Body of pancreas (tissue), 4 donors: Measurements from ENCODE around the gene LYST.

Experiments
- POLR2A ChIP-seq, 3 donors: fragments of 450-650 bp; IDR thresholded peaks; one replicate each; pipeline ENCODE4 v1.6.1; 2016; ENCODE audit warnings: antibody characterized with exemption in 3 of 3, mild to moderate bottlenecking in 2 of 3
- TF ChIP-seq, protein P1 (sequence below), 7 experiments: fragments of 450-650 bp in 4 of 7; fragments of 200-600 bp in 3 of 7; sonication (generic) in 3 of 7; IDR thresholded peaks; one replicate each; pipeline ENCODE4 v1.5.1; 2016 to 2019; ENCODE audit warnings: antibody characterized with exemption in 7 of 7

- TF ChIP-seq, protein P1, sequence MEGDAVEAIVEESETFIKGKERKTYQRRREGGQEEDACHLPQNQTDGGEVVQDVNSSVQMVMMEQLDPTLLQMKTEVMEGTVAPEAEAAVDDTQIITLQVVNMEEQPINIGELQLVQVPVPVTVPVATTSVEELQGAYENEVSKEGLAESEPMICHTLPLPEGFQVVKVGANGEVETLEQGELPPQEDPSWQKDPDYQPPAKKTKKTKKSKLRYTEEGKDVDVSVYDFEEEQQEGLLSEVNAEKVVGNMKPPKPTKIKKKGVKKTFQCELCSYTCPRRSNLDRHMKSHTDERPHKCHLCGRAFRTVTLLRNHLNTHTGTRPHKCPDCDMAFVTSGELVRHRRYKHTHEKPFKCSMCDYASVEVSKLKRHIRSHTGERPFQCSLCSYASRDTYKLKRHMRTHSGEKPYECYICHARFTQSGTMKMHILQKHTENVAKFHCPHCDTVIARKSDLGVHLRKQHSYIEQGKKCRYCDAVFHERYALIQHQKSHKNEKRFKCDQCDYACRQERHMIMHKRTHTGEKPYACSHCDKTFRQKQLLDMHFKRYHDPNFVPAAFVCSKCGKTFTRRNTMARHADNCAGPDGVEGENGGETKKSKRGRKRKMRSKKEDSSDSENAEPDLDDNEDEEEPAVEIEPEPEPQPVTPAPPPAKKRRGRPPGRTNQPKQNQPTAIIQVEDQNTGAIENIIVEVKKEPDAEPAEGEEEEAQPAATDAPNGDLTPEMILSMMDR (IDR thresholded peaks at IDR 0.05), result no peak
- TF ChIP-seq POLR2A (IDR thresholded peaks at IDR 0.05), result no peak
These were observed 32.1 kb downstream of the LYST start for GRCh38 chr1:235834620-235835019.
